ENCODE data around the gene ZSWIM1. TPM values are rescaled to one million over a fixed set of nuclear protein-coding genes. Genes with fewer than 3 reads are reported as not detected.
A peak's percentile ranks its signal among the peaks of the same experiment; 100 is the strongest.

Gene ZSWIM1
- total and polyA plus RNA-seq, 2 of the 4 experiments (the other 2 are of a cell fraction), result 4.2 to 10.0 TPM

- dilution Hi-C loops (cut with HindIII; ENCODE audit: low sequenced_read_pairs, unreplicated experiment) (no loop called here), intact Hi-C loops (cut with micrococcal nuclease) (loop anchor here (5.0 kb wide), 1 partner anchor 79 kb away; the partner anchor contains the start of gene ZNF335), in situ Hi-C loops (cut with MboI; ENCODE audit: low sequenced_read_pairs) (no loop called here)
- Histone ChIP-seq H2BK15ac (ENCODE audit: low read depth, low read length) (no peak overlapping the region), H4K91ac (ENCODE audit: insufficient read depth, low read depth, low read length) (no peak overlapping the region), H3K9me1 (ENCODE audit: insufficient read depth, low read length) (0 out of 2 replicates have a peak, but pooled peaks cover 2% of the 10 kb centered on the region), H3K14ac (replicated peaks; ENCODE audit: low read depth, low read length) (no peak overlapping the region), H3K4me1 (ENCODE audit: control insufficient read depth, insufficient read depth, low read length) (peaks cover 3% of the 10 kb centered on the region; the same call in 1 of the 2 replicates), H4K20me1 (ENCODE audit: insufficient read depth, low read length) (0 out of 2 replicates have a peak, but pooled peaks cover 8% of the 10 kb centered on the region), H3K18ac (ENCODE audit: low read depth, low read length) (no peak overlapping the region), H4K8ac (ENCODE audit: low read depth in 2 of 2, low read length in 2 of 2) (no peak overlapping the region), H2AFZ (replicated peaks; ENCODE audit: low read length, poor library complexity) (no peak overlapping the region), H3K4ac (ENCODE audit: low read depth, low read length) (no peak overlapping the region), H3K27me3 (ENCODE audit: control insufficient read depth, insufficient read depth, low read length) (no peaks in the 10 kb centered on the region), H3K79me1 (ENCODE audit: low read depth in 1 of 2, low read length in 2 of 2) (peaks cover 14 to 54% of the 10 kb centered on the region in 2 experiments), H3K9me3 (ENCODE audit: control insufficient read depth, insufficient read depth, low read length) (no peaks in the 10 kb centered on the region), H3K36me3 (ENCODE audit: control insufficient read depth, insufficient read depth, low read length) (peaks cover 41% of the 10 kb centered on the region), H2BK20ac (ENCODE audit: low read depth, low read length) (no peak overlapping the region), H4K5ac (ENCODE audit: low read depth, low read length) (no peak overlapping the region), H3K4me2 (ENCODE audit: low read depth, low read length) (no peak overlapping the region), H3K27ac (ENCODE audit: insufficient read depth, low read length) (no peak overlapping the region), H3K56ac (ENCODE audit: extremely low read depth, insufficient read depth, low read length) (no peak overlapping the region), H2BK120ac (ENCODE audit: low read depth, low read length) (no peak overlapping the region), H3K9ac (ENCODE audit: low read depth, low read length) (no peak overlapping the region), H2BK5ac (ENCODE audit: low read depth, low read length, poor library complexity, severe bottlenecking) (no peak overlapping the region), H2AK9ac (replicated peaks; ENCODE audit: low read depth, low read length, poor library complexity) (peak overlapping the region; percentile 52), H2AK5ac (ENCODE audit: low read depth, low read length) (no peak overlapping the region), H3K4me3 (ENCODE audit: insufficient read depth, low read depth, low read length) (no peak overlapping the region), H3K23ac (ENCODE audit: low read depth, low read length) (no peak overlapping the region)
- no peak for DNase-seq
- POLR2A ChIA-PET (ENCODE audit: unreplicated experiment), result interaction anchor here (0.9 kb wide), 1 partner anchor 12 kb away, joined by 3 read pairs; the partner anchor contains the start of gene ZSWIM1
- CTCF ChIA-PET, result interaction anchor here (0.7 to 1.6 kb wide), 4 partner anchors 13 to 121 kb away, joined by 3 to 6 read pairs (median 4); no protein-coding TSS in a partner anchor
- no CpG with 5 or more reads among the region's 4 CpGs for WGBS, 2 experiments (ENCODE audit: extremely low coverage in 2 of 2, insufficient read length in 1 of 2)
- TF ChIP-seq MXI1 (IDR thresholded peaks at IDR 0.05; ENCODE audit: borderline replicate concordance, low read depth, low read length), result no peak
- no peak for TF ChIP-seq CHD1 (IDR thresholded peaks at IDR 0.05; ENCODE audit: low read depth, low read length)
- no peak for TF ChIP-seq SMC3 (IDR thresholded peaks at IDR 0.05; ENCODE audit: low read depth, low read length)
- no peak for TF ChIP-seq POLR2A (IDR thresholded peaks at IDR 0.05; ENCODE audit: low read depth, low read length)
- no peak for TF ChIP-seq RCOR1 (IDR thresholded peaks at IDR 0.05; ENCODE audit: insufficient replicate concordance, low read length)
- TF ChIP-seq, protein P1, sequence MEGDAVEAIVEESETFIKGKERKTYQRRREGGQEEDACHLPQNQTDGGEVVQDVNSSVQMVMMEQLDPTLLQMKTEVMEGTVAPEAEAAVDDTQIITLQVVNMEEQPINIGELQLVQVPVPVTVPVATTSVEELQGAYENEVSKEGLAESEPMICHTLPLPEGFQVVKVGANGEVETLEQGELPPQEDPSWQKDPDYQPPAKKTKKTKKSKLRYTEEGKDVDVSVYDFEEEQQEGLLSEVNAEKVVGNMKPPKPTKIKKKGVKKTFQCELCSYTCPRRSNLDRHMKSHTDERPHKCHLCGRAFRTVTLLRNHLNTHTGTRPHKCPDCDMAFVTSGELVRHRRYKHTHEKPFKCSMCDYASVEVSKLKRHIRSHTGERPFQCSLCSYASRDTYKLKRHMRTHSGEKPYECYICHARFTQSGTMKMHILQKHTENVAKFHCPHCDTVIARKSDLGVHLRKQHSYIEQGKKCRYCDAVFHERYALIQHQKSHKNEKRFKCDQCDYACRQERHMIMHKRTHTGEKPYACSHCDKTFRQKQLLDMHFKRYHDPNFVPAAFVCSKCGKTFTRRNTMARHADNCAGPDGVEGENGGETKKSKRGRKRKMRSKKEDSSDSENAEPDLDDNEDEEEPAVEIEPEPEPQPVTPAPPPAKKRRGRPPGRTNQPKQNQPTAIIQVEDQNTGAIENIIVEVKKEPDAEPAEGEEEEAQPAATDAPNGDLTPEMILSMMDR (conservative IDR thresholded peaks at IDR 0.05; ENCODE audit: low read depth, low read length), result no peak
- TF ChIP-seq NFE2L2 (IDR thresholded peaks at IDR 0.05; ENCODE audit: low read depth, low read length), result no peak
- no peak for TF ChIP-seq MAFK (IDR thresholded peaks at IDR 0.05; ENCODE audit: low read depth, low read length)
- no peak for TF ChIP-seq BHLHE40 (IDR thresholded peaks at IDR 0.05; ENCODE audit: low read depth, low read length)
- no peak for TF ChIP-seq CEBPB (IDR thresholded peaks at IDR 0.05; ENCODE audit: low read depth, low read length)
- no TSS peak for BruUV-seq (replicated peaks)
- ATAC-seq (ENCODE audit: low read depth), result no peak
Measured at GRCh38 chr20:45892828-45893500, 11.9 kb downstream of the ZSWIM1 start.
